GM15510 (cell line): Measurements from ENCODE around the gene SMCO1.

ENCODE experiments used
- POLR2A ChIP-seq: IDR thresholded peaks from 3 replicates; pipeline ENCODE4 v1.6.1; 2011; ENCODE audit warnings: borderline replicate concordance; ENCODE audit not compliant: insufficient read length; ENCODE audit errors: extremely low read depth

Gene SMCO1

DNA sequence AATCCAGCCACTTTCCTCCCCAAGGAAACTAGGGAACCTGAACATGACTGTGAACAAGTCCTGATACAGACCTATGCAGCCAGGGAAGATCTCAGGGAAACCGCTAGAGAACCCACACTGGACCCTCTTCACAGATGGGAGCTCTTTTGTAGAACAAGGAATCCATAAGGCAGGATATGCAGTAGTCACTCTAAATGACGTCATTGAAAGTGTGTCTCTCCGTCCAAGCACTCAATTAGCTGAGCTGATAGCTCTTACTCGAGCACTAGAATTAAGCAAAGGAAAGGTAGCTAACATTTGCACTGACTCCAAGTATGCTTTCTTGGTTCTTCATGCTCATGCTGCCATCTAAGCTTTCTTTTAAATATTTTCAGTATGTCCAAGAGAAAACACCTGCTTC, 10.0 kb upstream of the SMCO1 start:
- TF ChIP-seq POLR2A, result no peak

DNA sequence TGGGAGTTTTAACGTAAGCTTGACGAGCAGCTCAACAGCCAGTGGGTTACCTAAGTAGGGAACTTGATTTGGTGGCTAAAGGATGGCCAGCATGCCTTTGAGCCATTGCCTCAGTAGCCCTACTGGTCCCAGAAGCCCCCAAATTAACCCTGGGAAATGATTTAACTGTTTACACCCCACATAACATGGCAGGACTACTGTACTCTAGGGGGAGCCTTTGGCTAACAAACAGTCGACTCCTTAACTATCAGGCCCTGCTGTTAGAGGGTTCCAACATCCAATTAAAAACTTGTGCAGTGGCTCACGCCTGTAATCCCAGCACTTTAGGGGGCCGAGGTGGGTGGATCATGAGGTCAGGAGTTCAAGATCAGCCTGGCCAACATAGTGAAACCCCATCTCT, 9.4 kb upstream of the SMCO1 start:
- TF ChIP-seq POLR2A, result no peak

- TF ChIP-seq POLR2A, result no peak
These were observed 8.7 kb upstream of the SMCO1 start for GRCh38 chr3:196523841-196524240.

DNA sequence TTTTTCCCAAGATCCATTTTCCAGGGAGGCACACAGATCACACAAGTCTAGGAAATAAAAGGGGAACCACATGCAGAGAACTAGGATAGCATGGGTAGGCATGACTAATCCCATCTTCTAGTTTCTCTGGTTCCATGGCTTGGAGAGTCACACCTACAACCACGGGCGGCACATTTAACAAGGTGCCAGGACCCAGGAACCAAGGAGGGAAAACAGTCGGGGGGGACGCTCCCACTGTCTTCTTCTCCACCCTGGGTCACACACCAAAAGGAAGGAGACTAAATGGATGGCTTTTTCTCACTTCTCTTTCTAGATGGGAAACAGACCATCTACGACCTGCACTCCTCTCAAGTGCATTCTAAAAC, 4.6 kb upstream of the SMCO1 start:
- no peak for TF ChIP-seq POLR2A

DNA sequence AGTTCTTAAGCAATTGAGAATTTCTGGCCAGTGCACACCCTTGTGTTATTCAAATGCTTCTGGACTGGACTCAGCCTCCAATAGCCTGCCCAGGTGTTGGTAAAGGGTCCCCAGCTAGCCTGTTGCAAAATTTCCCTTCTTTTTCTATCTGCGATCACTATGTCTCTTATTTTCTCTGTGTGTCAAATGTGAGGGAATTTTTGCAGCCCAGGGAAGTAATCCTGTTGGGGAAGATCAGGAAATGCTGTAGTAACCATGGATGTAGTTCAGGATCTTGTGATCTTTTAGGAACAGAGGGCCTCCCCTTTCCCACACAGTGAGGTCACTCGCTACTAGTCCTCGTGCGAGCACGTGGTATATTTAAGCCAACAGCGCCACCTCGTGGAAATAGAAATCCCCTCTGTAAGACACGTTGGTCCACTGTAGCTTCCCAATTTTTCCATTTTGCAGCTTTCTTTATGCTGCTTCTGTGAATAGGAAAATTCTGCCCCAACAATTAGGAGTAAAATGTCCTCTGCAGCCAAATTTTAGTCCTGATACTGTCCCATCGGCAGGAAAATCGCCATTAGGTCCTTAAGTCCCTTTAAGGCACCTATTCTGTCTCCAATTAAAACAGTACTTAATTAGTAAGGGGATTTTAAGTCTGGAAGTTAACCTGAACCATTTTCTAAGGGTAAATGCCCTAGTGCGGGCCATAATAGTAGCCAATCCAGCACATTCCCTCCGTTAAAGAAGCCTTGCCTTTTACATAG, 4.0 kb upstream of the SMCO1 start:
- TF ChIP-seq POLR2A, result no peak

DNA sequence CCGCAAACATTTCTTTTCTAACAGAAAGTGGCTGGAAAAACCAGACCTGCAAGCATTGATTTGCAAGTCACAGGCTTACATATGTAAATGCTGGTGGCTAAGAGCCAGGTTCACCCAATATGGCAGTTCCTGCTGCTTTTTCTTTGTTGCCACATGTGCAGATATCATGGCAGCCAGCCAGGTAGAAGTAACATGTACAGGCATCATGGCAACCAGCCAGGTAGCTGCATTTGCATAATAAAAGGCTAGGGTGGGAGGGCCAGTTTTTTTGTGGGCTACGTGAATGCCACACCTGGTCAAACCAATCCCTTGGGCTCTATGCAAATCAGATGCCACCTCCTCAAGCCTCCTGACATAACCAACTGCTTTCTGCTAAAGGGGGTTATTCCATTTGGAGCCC, 2.8 kb upstream of the SMCO1 start:
- no peak for TF ChIP-seq POLR2A

DNA sequence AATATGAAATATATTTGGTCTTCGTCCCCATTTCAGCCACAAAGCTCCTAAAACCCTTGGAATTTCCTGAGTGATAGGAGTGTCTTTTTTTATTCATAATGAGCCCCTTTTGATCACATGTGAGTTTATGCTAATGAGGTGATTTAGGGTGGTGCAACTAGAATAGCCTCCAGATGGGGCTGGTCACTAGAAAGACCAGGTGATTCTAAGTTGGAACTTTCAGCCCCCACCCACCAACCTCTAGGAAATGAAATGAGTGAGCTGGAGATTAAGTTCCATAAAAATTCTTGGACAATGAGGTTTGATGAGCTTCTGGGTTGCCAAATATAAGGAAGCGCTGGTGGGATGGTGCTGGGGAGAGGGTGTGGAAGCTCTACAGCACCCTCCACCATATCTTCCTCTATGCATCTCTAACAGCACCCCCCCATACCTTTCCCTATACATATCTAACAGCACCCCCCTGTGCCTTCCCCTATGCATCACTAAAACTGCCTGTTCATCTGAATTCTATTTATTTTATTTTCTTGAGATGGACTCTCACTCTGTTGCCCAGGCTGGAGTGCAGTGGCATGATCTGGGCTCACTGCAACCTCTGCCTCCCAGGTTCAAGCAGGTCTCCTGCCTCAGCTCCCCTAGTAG, 2.1 kb upstream of the SMCO1 start:
- no peak for TF ChIP-seq POLR2A

DNA sequence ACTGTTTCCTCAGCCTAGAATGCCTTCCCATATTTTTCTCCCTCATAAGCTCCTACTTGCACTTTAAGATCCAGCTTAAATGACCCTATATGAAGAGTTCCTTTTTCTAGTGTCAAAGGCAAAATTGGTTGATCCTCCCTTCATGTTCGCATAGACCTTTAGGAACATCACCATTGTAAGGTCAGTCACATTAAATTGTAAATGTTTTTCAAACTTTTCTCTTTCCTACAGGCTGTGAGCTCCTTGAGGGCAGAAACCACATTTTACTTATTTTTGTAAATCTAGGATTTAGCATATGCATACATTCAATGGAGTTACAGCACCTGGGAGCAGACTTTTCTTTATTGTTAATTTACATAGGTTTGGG, 813 bp downstream of the SMCO1 start:
- TF ChIP-seq POLR2A, result no peak

GRCh38 chr3:196513697-196514349, 1.3 kb downstream of the SMCO1 start:
- TF ChIP-seq POLR2A, result no peak

- TF ChIP-seq POLR2A, result no peak
These were observed 8.5 kb downstream of the SMCO1 start for GRCh38 chr3:196506687-196507086.

DNA sequence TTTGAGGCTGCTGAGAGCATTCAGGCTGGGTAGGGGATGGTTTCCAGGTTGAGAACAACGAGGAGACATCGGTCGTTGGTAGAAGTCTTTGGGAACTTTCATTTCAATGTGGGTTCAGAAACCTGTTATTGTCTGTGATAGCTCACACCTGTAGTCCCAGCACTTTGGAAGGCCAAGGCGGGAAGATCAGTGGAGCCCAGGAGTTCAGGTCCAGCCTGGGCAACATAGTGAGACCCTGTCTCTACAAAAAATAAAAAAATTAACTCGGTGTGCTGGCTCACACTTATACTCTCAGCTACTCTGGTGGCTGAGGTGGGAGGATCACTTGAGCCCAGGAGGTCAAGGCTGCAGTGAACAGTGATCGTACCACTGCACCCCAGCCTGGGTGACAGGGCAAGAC, 10.6 kb downstream of the SMCO1 start:
- TF ChIP-seq POLR2A, result no peak

- peak; percentile 93 for TF ChIP-seq POLR2A
These were observed 11.7 kb downstream of the SMCO1 start, which contains the start of gene RNF168 for GRCh38 chr3:196503196-196504076. RNF168 (minus strand) TSS chr3:196503768; CDS start chr3:196503173, 595 bp downstream.

- TF ChIP-seq POLR2A, result no peak
These were observed 12.4 kb downstream of the SMCO1 start for GRCh38 chr3:196502775-196503195.

- no peak for TF ChIP-seq POLR2A
These were observed 13.7 kb downstream of the SMCO1 start for GRCh38 chr3:196501316-196502044.

GRCh38 chr3:196499807-196500524, 15.2 kb downstream of the SMCO1 start:
- TF ChIP-seq POLR2A, result no peak

GRCh38 chr3:196499061-196499460, 16.1 kb downstream of the SMCO1 start:
- no peak for TF ChIP-seq POLR2A
